C1 segment of cervical spinal cord (tissue), 14 donors: Measurements from ENCODE around the gene JAKMIP1.
A peak's percentile ranks its signal among the peaks of the same experiment; 100 is the strongest.
"Not testable (repeated sequence)": the region's sequence is repeated elsewhere in the genome, so short reads cannot be mapped to it uniquely, and the experiment has no call there.

ENCODE experiments used
- DNase-seq, 14 donors: peaks; one replicate each; lab custom pipeline; 2025; lab: John Stamatoyannopoulos, UW

The JAKMIP1 gene

GRCh38 chr4:6143603-6144181, 56.7 kb downstream of the JAKMIP1 start:
- no peak for DNase-seq

GRCh38 chr4:6142935-6143602, 57.3 kb downstream of the JAKMIP1 start:
- DNase-seq = no peak

- no peak for DNase-seq
These were observed 57.8 kb downstream of the JAKMIP1 start for GRCh38 chr4:6142511-6142910.

GRCh38 chr4:6141554-6141953, 58.8 kb downstream of the JAKMIP1 start:
- DNase-seq = no peak

- not testable (repeated sequence) for DNase-seq
These were observed 59.3 kb downstream of the JAKMIP1 start for GRCh38 chr4:6141021-6141420.

- no peak for DNase-seq
These were observed 62.6 kb downstream of the JAKMIP1 start for GRCh38 chr4:6137747-6138135.

- no peak for DNase-seq
These were observed 63.2 kb downstream of the JAKMIP1 start for GRCh38 chr4:6137027-6137746.

- peak in 2 of 14 donors; percentile 3 to 9 for DNase-seq
These were observed 65.6 kb downstream of the JAKMIP1 start for GRCh38 chr4:6134612-6135220.

GRCh38 chr4:6132716-6133115, 67.6 kb downstream of the JAKMIP1 start:
- DNase-seq = no peak

GRCh38 chr4:6128221-6128850, 72.0 kb downstream of the JAKMIP1 start:
- DNase-seq = no peak

- DNase-seq = no peak
These were observed 73.2 kb downstream of the JAKMIP1 start for GRCh38 chr4:6126971-6127745.

- no peak for DNase-seq
These were observed 75.2 kb downstream of the JAKMIP1 start for GRCh38 chr4:6125103-6125651.

GRCh38 chr4:6124386-6125102, 75.8 kb downstream of the JAKMIP1 start:
- DNase-seq = no peak

- no peak for DNase-seq
These were observed 76.4 kb downstream of the JAKMIP1 start for GRCh38 chr4:6123976-6124375.

GRCh38 chr4:6123541-6123940, 76.8 kb downstream of the JAKMIP1 start:
- DNase-seq = no peak

GRCh38 chr4:6123116-6123515, 77.2 kb downstream of the JAKMIP1 start:
- DNase-seq = no peak

GRCh38 chr4:6122496-6122895, 77.9 kb downstream of the JAKMIP1 start:
- no peak for DNase-seq

- DNase-seq = no peak
These were observed 78.4 kb downstream of the JAKMIP1 start for GRCh38 chr4:6121941-6122340.

GRCh38 chr4:6121276-6121850, 79.0 kb downstream of the JAKMIP1 start:
- no peak for DNase-seq

GRCh38 chr4:6120361-6120760, 80.0 kb downstream of the JAKMIP1 start:
- no peak for DNase-seq
